GM21576 (cell line): ENCODE measurements around the gene DHX32.
"Not testable (repeated sequence)": the region's sequence is repeated elsewhere in the genome, so short reads cannot be mapped to it uniquely, and the experiment has no call there.

Source experiments
- ATAC-seq: cut with Tn5 transposase; IDR thresholded peaks from one replicate; pipeline ENCODE4 v1.9.1; 2021; ENCODE audit warnings: mild to moderate bottlenecking, moderate library complexity; ENCODE audit not compliant: unreplicated experiment

DHX32 gene

GRCh38 chr10:125881192-125881591, at the start of gene DHX32:
Gene DHX32 (minus strand): TSS chr10:125881292. CDS start chr10:125880824, 468 bp downstream.
- ATAC-seq: no peak

- ATAC-seq: no peak
Measured at GRCh38 chr10:125929618-125930017, 48.5 kb upstream of the DHX32 start.

- no peak for ATAC-seq
Measured at GRCh38 chr10:125928928-125929585, 48.0 kb upstream of the DHX32 start.

GRCh38 chr10:125927265-125927664, 46.2 kb upstream of the DHX32 start:
- not testable (repeated sequence) for ATAC-seq

GRCh38 chr10:125926247-125926646, 45.2 kb upstream of the DHX32 start:
- no peak for ATAC-seq

- ATAC-seq: no peak
Measured at GRCh38 chr10:125925262-125925834, 44.3 kb upstream of the DHX32 start.

GRCh38 chr10:125921643-125922306, 40.7 kb upstream of the DHX32 start:
- ATAC-seq: not testable (repeated sequence)

- ATAC-seq: not testable (repeated sequence)
Measured at GRCh38 chr10:125917704-125918361, 36.7 kb upstream of the DHX32 start.

- no peak for ATAC-seq
Measured at GRCh38 chr10:125916977-125917376, 35.9 kb upstream of the DHX32 start.

- ATAC-seq: not testable (repeated sequence)
Measured at GRCh38 chr10:125913277-125913676, 32.2 kb upstream of the DHX32 start.

GRCh38 chr10:125911990-125912389, 30.9 kb upstream of the DHX32 start:
- ATAC-seq: no peak

- no peak for ATAC-seq
Measured at GRCh38 chr10:125911145-125911544, 30.1 kb upstream of the DHX32 start.

- not testable (repeated sequence) for ATAC-seq
Measured at GRCh38 chr10:125909491-125909890, 28.4 kb upstream of the DHX32 start.

- not testable (repeated sequence) for ATAC-seq
Measured at GRCh38 chr10:125908813-125909212, 27.7 kb upstream of the DHX32 start.

GRCh38 chr10:125907598-125907997, 26.5 kb upstream of the DHX32 start:
- not testable (repeated sequence) for ATAC-seq

GRCh38 chr10:125905069-125905994, 24.2 kb upstream of the DHX32 start:
- not testable (repeated sequence) for ATAC-seq

- not testable (repeated sequence) for ATAC-seq
Measured at GRCh38 chr10:125903135-125903640, 22.1 kb upstream of the DHX32 start.

- not testable (repeated sequence) for ATAC-seq
Measured at GRCh38 chr10:125900963-125901362, 19.9 kb upstream of the DHX32 start.

- ATAC-seq: not testable (repeated sequence)
Measured at GRCh38 chr10:125897317-125897716, 16.2 kb upstream of the DHX32 start.
